ENCODE results near the gene LMAN1.

DNA sequence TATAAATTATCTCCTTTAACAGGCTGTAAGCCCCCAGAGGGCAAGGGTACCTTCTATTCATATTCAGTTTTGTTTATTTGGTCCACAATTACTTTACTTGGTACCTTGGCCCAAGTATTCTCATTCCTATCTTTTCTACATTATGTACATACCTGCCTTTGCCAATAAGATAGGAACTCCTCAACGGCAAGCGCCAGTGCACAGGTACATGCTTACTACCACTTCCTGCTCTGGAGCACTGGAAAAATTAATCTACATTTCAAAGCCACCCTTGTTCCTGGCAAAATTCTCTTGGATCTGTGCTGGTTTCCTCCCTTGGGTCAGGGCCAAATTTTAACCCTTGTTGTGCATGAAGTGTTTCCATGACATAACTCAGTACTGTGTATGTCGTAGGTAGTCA, 34.3 kb upstream of the LMAN1 start:
- TF ChIP-seq, protein P1, sequence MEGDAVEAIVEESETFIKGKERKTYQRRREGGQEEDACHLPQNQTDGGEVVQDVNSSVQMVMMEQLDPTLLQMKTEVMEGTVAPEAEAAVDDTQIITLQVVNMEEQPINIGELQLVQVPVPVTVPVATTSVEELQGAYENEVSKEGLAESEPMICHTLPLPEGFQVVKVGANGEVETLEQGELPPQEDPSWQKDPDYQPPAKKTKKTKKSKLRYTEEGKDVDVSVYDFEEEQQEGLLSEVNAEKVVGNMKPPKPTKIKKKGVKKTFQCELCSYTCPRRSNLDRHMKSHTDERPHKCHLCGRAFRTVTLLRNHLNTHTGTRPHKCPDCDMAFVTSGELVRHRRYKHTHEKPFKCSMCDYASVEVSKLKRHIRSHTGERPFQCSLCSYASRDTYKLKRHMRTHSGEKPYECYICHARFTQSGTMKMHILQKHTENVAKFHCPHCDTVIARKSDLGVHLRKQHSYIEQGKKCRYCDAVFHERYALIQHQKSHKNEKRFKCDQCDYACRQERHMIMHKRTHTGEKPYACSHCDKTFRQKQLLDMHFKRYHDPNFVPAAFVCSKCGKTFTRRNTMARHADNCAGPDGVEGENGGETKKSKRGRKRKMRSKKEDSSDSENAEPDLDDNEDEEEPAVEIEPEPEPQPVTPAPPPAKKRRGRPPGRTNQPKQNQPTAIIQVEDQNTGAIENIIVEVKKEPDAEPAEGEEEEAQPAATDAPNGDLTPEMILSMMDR (tag by site-specific recombination; IDR thresholded peaks at IDR 0.05): no peak
- TF ChIP-seq, protein P2, sequence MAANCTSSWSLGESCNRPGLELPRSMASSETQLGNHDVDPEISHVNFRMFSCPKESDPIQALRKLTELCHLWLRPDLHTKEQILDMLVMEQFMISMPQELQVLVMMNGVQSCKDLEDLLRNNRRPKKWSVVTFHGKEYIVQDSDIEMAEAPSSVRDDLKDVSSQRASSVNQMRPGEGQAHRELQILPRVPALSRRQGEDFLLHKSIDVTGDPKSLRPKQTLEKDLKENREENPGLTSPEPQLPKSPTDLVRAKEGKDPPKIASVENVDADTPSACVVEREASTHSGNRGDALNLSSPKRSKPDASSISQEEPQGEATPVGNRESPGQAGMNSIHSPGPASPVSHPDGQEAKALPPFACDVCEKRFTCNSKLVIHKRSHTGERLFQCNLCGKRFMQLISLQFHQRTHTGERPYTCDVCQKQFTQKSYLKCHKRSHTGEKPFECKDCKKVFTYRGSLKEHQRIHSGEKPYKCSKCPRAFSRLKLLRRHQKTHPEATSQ (tag by site-specific recombination; IDR thresholded peaks at IDR 0.05): no peak
- TF ChIP-seq ZBTB7A (tag by site-specific recombination; IDR thresholded peaks at IDR 0.05; ENCODE audit: low read depth) (no peak), ZNF138 (tag by site-specific recombination; IDR thresholded peaks at IDR 0.05; ENCODE audit: borderline replicate concordance) (no peak), ZNF670 (tag by site-specific recombination; IDR thresholded peaks at IDR 0.05; ENCODE audit: low read depth) (no peak)
